Fibroblast of peridontal ligament (primary cell): Measurements from ENCODE around the gene PTPRCAP.

ENCODE experiments used
- DNase-seq: peaks from one replicate; pipeline ENCODE4 v3.0.0-alpha.2; 2010; ENCODE audit errors: extremely low read depth

PTPRCAP gene

GRCh38 chr11:67396587-67397389, 40.7 kb downstream of the PTPRCAP start:
- DNase-seq, result no peak

DNA sequence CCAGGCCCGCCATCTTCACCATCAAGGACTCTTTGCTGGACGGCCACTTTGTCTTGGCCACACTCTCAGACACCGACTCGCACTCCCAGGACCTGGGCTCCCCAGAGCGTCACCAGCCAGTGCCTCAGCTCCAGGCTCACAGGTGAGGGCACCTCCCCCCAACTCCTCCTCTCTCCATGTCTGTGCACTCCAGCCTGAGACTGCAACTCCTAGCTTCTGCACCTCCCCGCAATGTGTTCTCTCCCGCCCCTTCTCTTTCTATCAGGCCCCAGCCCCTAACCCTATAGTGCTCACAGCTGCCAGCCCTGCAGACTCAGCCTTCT, 41.3 kb downstream of the PTPRCAP start:
- DNase-seq, result no peak

DNA sequence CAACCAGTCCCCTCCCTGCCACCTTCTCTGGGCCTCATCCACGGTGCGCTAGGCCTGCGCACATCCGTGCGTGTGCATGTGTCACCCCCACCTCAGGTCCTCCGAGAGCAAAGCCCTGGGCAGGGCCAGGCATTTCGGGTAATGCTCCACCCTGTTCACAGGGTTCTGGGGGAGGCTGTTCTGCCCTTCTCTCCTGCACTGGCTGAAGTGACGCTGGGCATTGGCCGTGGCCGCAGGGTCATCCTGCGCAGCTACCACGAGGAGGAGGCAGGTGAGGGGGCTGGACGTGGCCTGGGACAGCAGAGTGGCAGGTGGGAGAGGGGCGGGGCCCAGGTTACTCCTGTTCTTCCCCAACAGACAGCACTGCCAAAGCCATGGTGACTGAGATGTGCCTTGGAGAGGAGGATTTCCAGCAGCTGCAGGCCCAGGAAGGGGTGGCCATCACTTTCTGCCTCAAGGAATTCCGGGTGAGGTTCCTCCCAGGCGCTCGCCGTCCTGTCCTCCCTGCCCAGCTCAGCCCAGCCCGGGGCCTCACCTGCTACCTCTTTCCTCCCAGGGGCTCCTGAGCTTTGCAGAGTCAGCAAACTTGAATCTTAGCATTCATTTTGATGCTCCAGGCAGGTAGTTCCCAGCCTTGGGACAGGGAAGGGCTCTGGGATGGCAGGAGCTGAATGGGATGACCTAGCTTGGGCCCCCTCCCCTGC, 41.8 kb downstream of the PTPRCAP start:
- no peak for DNase-seq

DNA sequence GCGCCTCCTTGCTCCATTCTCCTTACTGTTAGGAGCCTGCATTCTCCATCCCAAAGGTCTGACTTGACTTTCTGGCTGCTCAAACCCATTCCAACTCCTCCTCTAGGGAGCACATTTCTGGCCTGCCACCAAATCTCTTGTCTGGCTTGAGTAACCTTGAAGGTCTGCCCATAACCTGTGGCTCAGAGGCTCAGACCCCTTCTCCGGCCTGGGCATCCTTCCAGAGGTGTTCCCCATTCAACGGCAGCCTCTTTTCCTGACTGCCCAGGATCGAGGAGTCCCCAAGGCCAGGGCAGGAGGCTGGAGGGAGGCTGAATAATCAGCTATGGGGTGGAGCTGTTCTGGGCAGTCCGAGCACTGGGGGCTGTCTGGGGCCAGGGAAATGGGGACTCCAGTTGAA, 43.5 kb downstream of the PTPRCAP start:
- DNase-seq, result no peak

DNA sequence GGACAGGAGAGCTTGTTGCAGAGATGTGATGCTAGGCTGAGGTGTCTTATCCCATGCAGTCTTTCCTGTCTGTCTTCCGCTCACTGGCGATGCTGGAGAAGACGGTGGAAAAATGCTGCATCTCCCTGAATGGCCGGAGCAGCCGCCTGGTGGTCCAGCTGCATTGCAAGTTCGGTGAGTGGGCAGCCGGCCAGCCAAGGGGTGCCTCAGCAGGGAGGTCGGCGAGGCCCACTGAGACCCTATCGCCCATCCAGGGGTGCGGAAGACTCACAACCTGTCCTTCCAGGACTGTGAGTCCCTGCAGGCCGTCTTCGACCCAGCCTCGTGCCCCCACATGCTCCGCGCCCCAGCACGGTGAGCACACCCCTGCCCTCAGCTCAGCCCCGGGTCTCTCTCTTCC, 44.0 kb downstream of the PTPRCAP start:
- DNase-seq, result no peak

DNA sequence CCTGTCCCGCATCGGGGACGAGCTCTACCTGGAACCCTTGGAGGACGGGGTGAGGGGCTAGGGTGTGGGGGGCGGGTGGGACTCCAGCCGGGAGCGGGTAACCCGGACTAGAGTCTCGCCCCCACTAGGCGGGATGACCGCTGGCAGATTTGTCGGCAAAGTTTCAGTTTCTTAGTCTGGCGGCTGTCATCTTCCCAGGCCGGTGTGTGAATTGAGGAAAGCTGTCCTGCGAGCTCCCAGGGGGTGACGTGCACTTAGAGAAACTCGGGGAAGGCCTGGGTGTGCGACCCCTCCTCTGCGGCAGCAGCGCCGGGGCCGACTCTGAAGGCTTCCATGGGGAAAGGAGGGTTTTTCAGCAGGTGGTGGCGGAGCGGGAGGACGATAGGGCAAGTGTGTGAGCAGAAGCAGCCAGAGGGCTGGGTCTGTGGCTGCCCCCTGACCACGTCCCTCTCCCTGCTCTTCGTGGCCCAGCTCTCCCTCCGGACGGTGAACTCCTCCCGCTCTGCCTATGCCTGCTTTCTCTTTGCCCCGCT, 45.2 kb downstream of the PTPRCAP start:
- DNase-seq, result no peak

- peak; percentile 87 for DNase-seq
These were observed 45.9 kb downstream of the PTPRCAP start, which contains the start of gene RAD9A for GRCh38 chr11:67391304-67392182. TSS of gene RAD9A (plus strand) at chr11:67391986. CDS start at chr11:67392045, 59 bp downstream.

GRCh38 chr11:67390947-67391303, 46.6 kb downstream of the PTPRCAP start:
- DNase-seq, result no peak

DNA sequence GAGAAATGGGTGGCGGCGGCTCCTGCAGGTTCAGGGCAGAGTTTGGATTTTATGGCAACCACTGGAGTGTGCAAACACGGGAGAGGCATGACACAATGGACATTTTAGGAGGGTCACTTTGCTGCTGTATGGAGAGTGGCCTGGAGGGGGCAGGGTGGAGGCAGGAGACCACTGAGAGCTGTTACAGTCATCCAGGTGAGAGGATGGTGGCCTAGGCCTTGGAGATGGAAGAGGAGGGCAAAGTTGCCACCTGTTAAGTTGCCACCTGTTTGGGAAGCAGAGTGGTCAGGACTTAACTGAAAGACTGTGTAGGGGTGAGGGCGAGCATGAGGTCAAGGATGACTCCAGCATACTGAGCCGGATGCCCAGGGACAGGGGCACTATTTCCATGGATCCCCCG, 48.0 kb downstream of the PTPRCAP start:
- DNase-seq, result no peak

GRCh38 chr11:67387518-67387917, 50.0 kb downstream of the PTPRCAP start:
- DNase-seq, result no peak

DNA sequence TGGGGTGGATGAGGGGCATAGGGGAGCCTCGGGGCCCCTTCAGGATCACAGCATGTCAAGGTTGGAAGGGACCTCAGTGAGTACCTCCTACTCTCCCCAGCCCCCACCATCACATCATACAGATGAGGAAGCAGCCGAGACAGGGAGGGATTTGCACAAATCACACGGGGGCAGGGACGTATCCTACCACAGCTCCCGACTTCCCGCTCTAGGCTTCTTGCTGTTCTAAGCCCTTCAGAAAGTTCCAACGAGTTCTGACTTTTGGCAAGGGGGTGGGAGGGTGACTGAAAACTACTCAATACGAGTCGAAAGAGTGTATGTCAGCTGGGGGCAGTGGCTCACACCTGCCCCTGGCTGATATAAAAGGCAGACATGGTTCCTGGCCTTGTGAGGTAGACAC, 50.4 kb downstream of the PTPRCAP start:
- no peak for DNase-seq
